ENCODE measurements around the gene KRT72.

DNA sequence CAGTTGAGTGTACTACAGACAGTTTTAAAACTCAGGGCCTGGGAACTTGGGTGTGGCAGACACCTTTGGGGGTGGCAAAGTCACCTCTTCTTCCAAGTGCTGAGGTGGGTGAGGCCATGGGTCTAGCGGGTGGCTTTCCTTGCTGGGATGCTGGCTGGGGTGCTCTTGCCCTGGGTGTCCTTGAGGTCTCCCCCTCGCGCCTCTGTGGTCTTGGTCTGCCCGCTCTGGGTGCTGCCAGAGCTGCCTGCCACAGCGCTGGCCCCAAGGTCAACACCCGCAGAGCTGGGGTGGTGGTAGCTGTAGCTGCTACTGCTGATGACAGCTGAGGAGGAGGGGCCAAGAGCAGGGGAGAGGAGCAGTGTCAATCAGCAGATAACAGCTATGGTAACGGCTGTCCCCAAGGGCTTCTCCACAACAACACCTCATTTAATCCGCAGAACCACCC lies 34.4 kb downstream of the KRT72 start:
- TF ChIP-seq POLR2A (IDR thresholded peaks at IDR 0.05; ENCODE audit: low read length) (no peak), GATA1 (IDR thresholded peaks at IDR 0.05; ENCODE audit: low read depth, low read length) (no peak)
